Duodenal mucosa (tissue), 2 donors: ENCODE data around the gene BRICD5.
A peak's percentile ranks its signal among the peaks of the same experiment; 100 is the strongest.

Source experiments
- H3K27ac ChIP-seq: one replicate; pipeline ENCODE4 v1.7.0; 2013; ENCODE audit warnings: low read depth, low read length
- H3K27me3 ChIP-seq, 2 donors: one replicate each; pipeline ENCODE4 v1.7.0; 2013; ENCODE audit warnings: low read length in 2 of 2, control low read depth in 1 of 2; ENCODE audit not compliant: insufficient read depth in 2 of 2, control insufficient read depth in 1 of 2
- H3K36me3 ChIP-seq, 2 donors: one replicate each; pipeline ENCODE4 v1.7.0; 2013; ENCODE audit warnings: low read length in 2 of 2, control low read depth in 1 of 2; ENCODE audit not compliant: insufficient read depth in 2 of 2, control insufficient read depth in 1 of 2
- H3K4me1 ChIP-seq, 2 donors: one replicate each; pipeline ENCODE4 v1.7.0; 2013; ENCODE audit warnings: low read length in 2 of 2, control low read depth in 1 of 2; ENCODE audit not compliant: insufficient read depth in 2 of 2, control insufficient read depth in 1 of 2
- H3K4me3 ChIP-seq, 2 donors: one replicate each; pipeline ENCODE4 v1.7.0; 2013; ENCODE audit warnings: low read length in 2 of 2, low read depth in 1 of 2
- H3K9ac ChIP-seq, 2 donors: one replicate each; pipeline ENCODE4 v1.7.0; 2013; ENCODE audit warnings: low read length in 2 of 2, low read depth in 1 of 2
- H3K9me3 ChIP-seq, 2 donors: one replicate each; pipeline ENCODE4 v1.7.0; 2013; ENCODE audit warnings: low read length in 2 of 2, control low read depth in 1 of 2; ENCODE audit not compliant: control insufficient read depth in 1 of 2

BRICD5 gene

GRCh38 chr16:2232094-2232990, 21.7 kb upstream of the BRICD5 start:
- no peak overlapping the region for H3K27ac ChIP-seq
- H3K4me3 ChIP-seq = no peak overlapping the region
- H3K4me1 ChIP-seq = peaks cover 0 to 9% of the 10 kb centered on the region in 2 donors
- no peaks in the 10 kb centered on the region for H3K9me3 ChIP-seq
- no peak overlapping the region for H3K9ac ChIP-seq
- peaks cover 22 to 68% of the 10 kb centered on the region in 2 donors for H3K36me3 ChIP-seq
- H3K27me3 ChIP-seq = peaks cover 5 to 7% of the 10 kb centered on the region in 2 donors

- Histone ChIP-seq H3K27ac (no peak overlapping the region), H3K36me3 (peaks cover 22 to 68% of the 10 kb centered on the region in 2 donors), H3K9ac (no peak overlapping the region)
Measured at GRCh38 chr16:2231016-2231931, 20.6 kb upstream of the BRICD5 start.

GRCh38 chr16:2230376-2230775, 19.7 kb upstream of the BRICD5 start:
- Histone ChIP-seq H3K9me3 (no peaks in the 10 kb centered on the region), H3K36me3 (peaks cover 22 to 65% of the 10 kb centered on the region in 2 donors), H3K27ac (no peak overlapping the region), H3K9ac (no peak overlapping the region), H3K4me3 (no peak overlapping the region), H3K4me1 (peaks cover 6% of the 10 kb centered on the region in 2 donors), H3K27me3 (peaks cover 0 to 4% of the 10 kb centered on the region in 2 donors)

More at GRCh38 chr16:2231016-2231931, 20.6 kb upstream of the BRICD5 start:
- Histone ChIP-seq H3K4me3 (no peak overlapping the region), H3K27me3 (peaks cover 3 to 5% of the 10 kb centered on the region in 2 donors), H3K9me3 (no peaks in the 10 kb centered on the region), H3K4me1 (peaks cover 2 to 5% of the 10 kb centered on the region in 2 donors)

GRCh38 chr16:2229632-2230250, 19.1 kb upstream of the BRICD5 start:
- Histone ChIP-seq H3K27ac (no peak overlapping the region), H3K27me3 (no peaks in the 10 kb centered on the region), H3K9me3 (no peaks in the 10 kb centered on the region)

GRCh38 chr16:2229091-2229490, 18.4 kb upstream of the BRICD5 start:
- Histone ChIP-seq H3K27ac (no peak overlapping the region), H3K27me3 (no peaks in the 10 kb centered on the region), H3K9ac (no peak overlapping the region), H3K36me3 (peaks cover 18 to 53% of the 10 kb centered on the region in 2 donors), H3K9me3 (no peaks in the 10 kb centered on the region), H3K4me1 (peaks cover 13 to 17% of the 10 kb centered on the region in 2 donors), H3K4me3 (no peak overlapping the region)

More at GRCh38 chr16:2229632-2230250, 19.1 kb upstream of the BRICD5 start:
- peaks cover 22 to 59% of the 10 kb centered on the region in 2 donors for H3K36me3 ChIP-seq
- peaks cover 6 to 10% of the 10 kb centered on the region in 2 donors for H3K4me1 ChIP-seq
- no peak overlapping the region for H3K4me3 ChIP-seq
- no peak overlapping the region for H3K9ac ChIP-seq

- peaks cover 15 to 45% of the 10 kb centered on the region in 2 donors for H3K36me3 ChIP-seq
- no peak overlapping the region for H3K4me3 ChIP-seq
- peaks cover 14 to 18% of the 10 kb centered on the region in 2 donors for H3K4me1 ChIP-seq
- H3K27me3 ChIP-seq = no peaks in the 10 kb centered on the region
- H3K27ac ChIP-seq = no peak overlapping the region
- no peak overlapping the region for H3K9ac ChIP-seq
- H3K9me3 ChIP-seq = no peaks in the 10 kb centered on the region
Measured at GRCh38 chr16:2228161-2228824, 17.6 kb upstream of the BRICD5 start.

- peaks cover 14 to 32% of the 10 kb centered on the region in 2 donors for H3K36me3 ChIP-seq
- no peak overlapping the region for H3K9ac ChIP-seq
- no peaks in the 10 kb centered on the region for H3K9me3 ChIP-seq
- H3K27me3 ChIP-seq = no peaks in the 10 kb centered on the region
- H3K4me3 ChIP-seq = no peak overlapping the region
- H3K27ac ChIP-seq = no peak overlapping the region
- peaks cover 14 to 18% of the 10 kb centered on the region in 2 donors for H3K4me1 ChIP-seq
Measured at GRCh38 chr16:2226918-2227317, 16.3 kb upstream of the BRICD5 start.

GRCh38 chr16:2226245-2226793, 15.7 kb upstream of the BRICD5 start:
- Histone ChIP-seq H3K27ac (no peak overlapping the region), H3K9ac (no peak overlapping the region), H3K9me3 (no peaks in the 10 kb centered on the region), H3K27me3 (no peaks in the 10 kb centered on the region), H3K4me1 (peaks cover 14 to 18% of the 10 kb centered on the region in 2 donors), H3K36me3 (peaks cover 11 to 26% of the 10 kb centered on the region in 2 donors), H3K4me3 (no peak overlapping the region)

- peaks cover 14 to 18% of the 10 kb centered on the region in 2 donors for H3K4me1 ChIP-seq
- no peaks in the 10 kb centered on the region for H3K9me3 ChIP-seq
- H3K27ac ChIP-seq = peak overlapping the region; percentile 85
- no peaks in the 10 kb centered on the region for H3K27me3 ChIP-seq
- peaks cover 4 to 8% of the 10 kb centered on the region in 2 donors for H3K36me3 ChIP-seq
- peak overlapping the region; percentile 73 to 86 for H3K4me3 ChIP-seq
- H3K9ac ChIP-seq = peak overlapping the region; percentile 76 to 87
Measured at GRCh38 chr16:2223942-2224486, 13.4 kb upstream of the BRICD5 start.
